Osteocyte (in vitro differentiated cells): Measurements from ENCODE around the gene TAGAP. TPM values are rescaled to one million over a fixed set of nuclear protein-coding genes. Genes with fewer than 3 reads are reported as not detected.

Experiments used
- DNase-seq: peaks from one replicate; pipeline ENCODE4 v3.0.0; 2021; ENCODE audit warnings: mixed read lengths; ENCODE audit not compliant: unreplicated experiment; ENCODE audit errors: extremely low spot score
- H3K27ac Mint-ChIP-seq: one replicate; pipeline ENCODE4 v1.8.0; 2021; ENCODE audit warnings: mild to moderate bottlenecking, mixed read lengths; ENCODE audit not compliant: unreplicated experiment
- H3K27me3 Mint-ChIP-seq: one replicate; pipeline ENCODE4 v1.8.0; 2021; ENCODE audit warnings: mixed read lengths; ENCODE audit not compliant: unreplicated experiment
- H3K36me3 Mint-ChIP-seq: one replicate; pipeline ENCODE4 v1.8.0; 2021; ENCODE audit warnings: mixed read lengths; ENCODE audit not compliant: unreplicated experiment
- H3K4me1 Mint-ChIP-seq: one replicate; pipeline ENCODE4 v1.8.0; 2021; ENCODE audit warnings: mixed read lengths; ENCODE audit not compliant: unreplicated experiment
- H3K4me3 Mint-ChIP-seq: one replicate; pipeline ENCODE4 v1.8.0; 2021; ENCODE audit warnings: mild to moderate bottlenecking, moderate library complexity, mixed read lengths; ENCODE audit not compliant: unreplicated experiment
- H3K9me3 Mint-ChIP-seq: one replicate; pipeline ENCODE4 v1.8.0; 2021; ENCODE audit warnings: mixed read lengths; ENCODE audit not compliant: unreplicated experiment
- CTCF ChIP-seq: fragments of 200-600 bp; sonication (generic); IDR thresholded peaks from 2 replicates; pipeline ENCODE4 v1.5.0; 2021; ENCODE audit warnings: antibody characterized with exemption, mild to moderate bottlenecking, moderate library complexity
- total RNA-seq: library from RNA; stranded (reverse); gene quantifications from 2 replicates; pipeline ENCODE4 v1.2.1, GENCODE V29; 2021

TAGAP gene
- total RNA-seq, 1 donor from 2014 or later = not detected

DNA sequence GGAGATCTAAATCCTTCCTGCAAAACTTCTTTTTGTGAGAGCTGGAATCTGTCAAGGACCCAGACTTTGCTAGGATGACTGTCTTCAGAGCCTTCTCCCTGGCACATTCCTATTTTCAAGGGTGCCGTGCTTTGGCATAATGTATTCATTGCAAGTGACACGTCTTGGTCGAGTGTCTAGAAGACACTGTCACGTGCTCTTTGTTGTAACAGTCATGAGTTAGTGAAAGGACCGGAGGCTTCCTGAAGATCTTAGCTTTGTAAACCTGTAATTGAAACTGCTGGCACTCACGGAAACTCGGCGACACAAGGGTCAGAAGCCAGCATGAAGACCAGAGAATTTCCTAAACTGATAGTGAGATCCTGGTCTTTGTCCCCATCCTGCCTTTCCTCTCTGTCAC is 19.7 kb upstream of the TAGAP start:
- Mint-ChIP-seq H3K4me1 (no peaks in the 10 kb centered on the region), H3K4me3 (no peak overlapping the region), H3K36me3 (no peaks in the 10 kb centered on the region), H3K27ac (no peak overlapping the region), H3K27me3 (peaks cover 68% of the 10 kb centered on the region), H3K9me3 (no peaks in the 10 kb centered on the region)
- no peak for TF ChIP-seq CTCF
- DNase-seq = peak; percentile 13

GRCh38 chr6:159063549-159063948 is 18.8 kb upstream of the TAGAP start:
- Mint-ChIP-seq H3K9me3 (no peaks in the 10 kb centered on the region), H3K4me1 (no peaks in the 10 kb centered on the region), H3K4me3 (no peak overlapping the region), H3K36me3 (no peaks in the 10 kb centered on the region), H3K27ac (no peak overlapping the region), H3K27me3 (peaks cover 63% of the 10 kb centered on the region)
- TF ChIP-seq CTCF = no peak
- peak; percentile 57 for DNase-seq

DNA sequence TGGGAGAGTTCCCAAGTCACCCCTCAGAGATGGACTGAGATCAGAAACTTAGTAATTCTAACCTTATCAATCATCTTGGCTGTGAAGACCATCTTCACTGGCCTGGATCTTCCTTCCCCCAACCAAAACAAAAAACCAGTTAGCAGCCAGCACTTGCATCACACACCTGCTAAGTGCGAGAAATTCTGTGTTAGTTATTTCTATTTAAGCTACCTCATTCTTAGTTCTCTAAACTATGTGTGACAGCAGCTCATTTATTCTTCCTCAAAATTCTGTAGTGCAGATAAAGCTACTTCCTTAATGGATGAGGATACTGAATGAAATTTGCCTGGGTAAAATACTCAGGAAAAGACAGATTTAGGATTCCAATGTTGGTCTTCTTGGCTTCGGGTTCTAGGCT is 18.2 kb upstream of the TAGAP start:
- no peak overlapping the region for H3K4me3 Mint-ChIP-seq
- H3K27ac Mint-ChIP-seq = no peak overlapping the region
- H3K9me3 Mint-ChIP-seq = no peaks in the 10 kb centered on the region
- H3K27me3 Mint-ChIP-seq = peaks cover 58% of the 10 kb centered on the region
- no peak for DNase-seq
- H3K4me1 Mint-ChIP-seq = no peaks in the 10 kb centered on the region
- no peaks in the 10 kb centered on the region for H3K36me3 Mint-ChIP-seq
- no peak for TF ChIP-seq CTCF

GRCh38 chr6:159062564-159062945 is 17.8 kb upstream of the TAGAP start:
- Mint-ChIP-seq H3K4me3 (no peak overlapping the region), H3K36me3 (no peaks in the 10 kb centered on the region), H3K9me3 (no peaks in the 10 kb centered on the region), H3K4me1 (no peaks in the 10 kb centered on the region), H3K27me3 (peaks cover 55% of the 10 kb centered on the region), H3K27ac (no peak overlapping the region)
- TF ChIP-seq CTCF = no peak
- peak; percentile 40 for DNase-seq

DNA sequence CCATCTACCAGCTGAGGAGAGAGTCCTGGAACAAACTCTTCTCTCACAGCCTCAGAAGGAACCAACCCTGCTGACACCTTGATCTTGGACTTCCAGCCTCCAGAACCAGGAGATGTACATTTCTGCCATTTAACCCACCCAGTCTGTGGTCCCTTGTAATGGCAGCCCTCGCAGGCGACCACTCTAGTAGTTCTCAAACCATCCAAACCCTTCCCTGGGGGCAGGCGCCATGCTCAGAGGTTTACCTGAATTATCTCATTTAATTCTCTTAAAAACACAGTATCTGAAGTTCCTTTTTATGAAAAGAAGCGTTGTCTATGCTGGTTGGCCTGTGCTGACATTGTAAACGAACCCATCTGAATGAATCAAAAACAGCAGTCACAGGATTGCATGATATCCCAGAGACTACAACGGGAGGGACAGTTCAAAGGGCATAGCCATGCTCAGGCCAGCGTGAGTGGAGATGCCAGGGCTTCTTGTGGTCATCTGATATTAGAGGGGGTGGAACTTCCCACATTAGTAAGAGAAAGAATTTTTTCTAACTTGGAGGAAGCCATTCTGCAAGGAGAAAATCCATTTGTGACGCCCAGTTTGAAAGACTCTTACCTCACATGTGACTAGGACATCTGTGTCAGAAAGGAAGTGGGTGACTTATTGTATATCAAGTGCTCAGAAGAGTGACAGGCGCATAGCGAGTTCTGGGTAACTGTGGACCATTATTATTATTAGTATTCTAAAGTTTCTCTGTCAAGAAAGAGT is 17.2 kb upstream of the TAGAP start:
- Mint-ChIP-seq H3K4me1 (no peaks in the 10 kb centered on the region), H3K4me3 (no peak overlapping the region), H3K27ac (no peak overlapping the region), H3K36me3 (no peaks in the 10 kb centered on the region), H3K27me3 (peaks cover 53% of the 10 kb centered on the region), H3K9me3 (no peaks in the 10 kb centered on the region)
- peak; percentile 56 for DNase-seq
- TF ChIP-seq CTCF = no peak
